Gastrocnemius medialis (tissue), 4 donors: ENCODE data around the gene C11orf91. TPM values are rescaled to one million over a fixed set of nuclear protein-coding genes. Genes with fewer than 3 reads are reported as not detected.

ENCODE experiments used
- total RNA-seq, 4 donors: library from RNA; depleted of rRNA; stranded (reverse); fragments of >200 nt; gene quantifications; one replicate each; pipeline versions ENCODE4 v1.1.0 to v1.2.3, GENCODE V29; 2016

C11orf91 gene
- total RNA-seq, 4 donors from 2014 or later = not detected

Other genes starting within 250 kb of the C11orf91 start
- 100 to 1,000 TPM; 476 to 717 (median 695) TPM for gene CD59, start 35.6 kb upstream of the C11orf91 start, total RNA-seq
- gene FBXO3, start 73.7 kb upstream of the C11orf91 start, total RNA-seq = 10 to 100 TPM; 31.2 to 45.8 (median 33.4) TPM
- 10 to 100 TPM in 3 of 4 donors, 1 to 10 TPM in 1; 5.3 to 41.9 (median 19.2) TPM for gene LMO2, start 191.2 kb upstream of the C11orf91 start, total RNA-seq